IPS-NIHi7 (cell line): ENCODE results near the gene VMP1.
"Not testable (repeated sequence)": the region's sequence is repeated elsewhere in the genome, so short reads cannot be mapped to it uniquely, and the experiment has no call there.

Source experiments
- DNase-seq: peaks from one replicate; pipeline ENCODE4 v3.0.0; 2012; ENCODE audit warnings: mixed read lengths; ENCODE audit errors: extremely low spot score

The VMP1 gene

DNA sequence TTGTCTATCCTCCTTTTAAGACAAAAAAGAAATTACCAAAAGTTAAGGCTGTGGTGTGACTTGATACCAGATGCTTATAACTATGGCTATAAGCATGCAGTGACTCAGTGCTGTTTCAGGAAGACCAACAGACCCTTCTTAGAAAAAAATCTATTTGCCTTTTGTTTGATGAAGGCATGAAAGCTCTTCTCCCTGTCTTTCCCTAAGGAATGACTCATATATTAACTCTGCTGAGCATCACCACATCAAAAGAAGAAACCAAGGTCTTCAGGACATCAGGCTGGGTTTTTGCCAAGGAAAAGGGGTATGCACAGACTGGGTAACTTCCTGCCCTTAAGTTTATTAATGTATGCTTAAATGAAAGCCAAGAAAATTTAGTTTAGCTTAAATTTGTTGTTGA, 47.1 kb downstream of the VMP1 start:
- DNase-seq, result peak; percentile 20

DNA sequence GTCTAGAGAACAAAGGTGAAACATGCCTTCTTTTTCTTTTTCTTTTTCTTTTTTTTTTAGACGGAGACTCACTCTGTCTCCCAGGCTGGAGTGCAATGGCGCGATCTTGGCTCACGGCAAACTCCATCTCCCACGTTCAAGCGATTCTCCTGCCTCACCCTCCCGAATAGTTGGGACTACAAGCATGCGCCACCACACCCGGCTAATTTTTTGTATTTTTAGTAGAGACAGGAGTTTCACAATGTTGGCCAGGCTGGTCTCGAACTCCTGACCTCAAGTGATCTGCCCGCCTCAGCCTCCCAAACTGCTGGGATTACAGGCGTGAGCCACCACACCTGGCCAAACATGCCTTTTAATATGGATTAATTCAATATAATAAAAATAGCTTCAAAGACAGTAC, 47.6 kb downstream of the VMP1 start:
- not testable (repeated sequence) for DNase-seq

DNA sequence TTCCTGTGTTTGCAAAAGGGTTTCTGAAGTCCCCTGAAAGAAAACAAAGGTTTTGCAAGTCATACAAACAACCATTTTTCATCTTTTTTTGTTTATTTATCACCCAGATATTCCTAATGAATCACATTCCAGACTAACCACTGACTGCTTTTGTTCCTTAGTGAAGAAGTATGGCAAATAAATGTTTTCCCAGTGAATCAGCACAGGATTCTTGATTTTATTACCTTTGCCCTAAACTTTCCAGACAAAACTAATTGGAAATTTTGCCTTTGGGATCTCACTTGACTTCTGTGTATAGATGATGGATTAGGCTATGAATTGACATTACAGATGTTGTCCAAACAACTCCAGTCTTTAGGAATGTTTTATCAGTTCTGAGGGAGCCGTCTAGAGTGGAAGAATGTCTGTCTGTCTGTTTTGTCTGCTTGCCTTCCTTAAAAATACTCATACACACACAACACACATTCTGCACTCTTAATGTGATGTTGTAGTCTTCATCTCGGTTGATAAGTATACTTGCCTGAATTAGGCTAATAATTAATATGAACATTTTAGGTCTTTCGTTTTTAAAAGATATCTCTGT, 48.9 kb downstream of the VMP1 start:
- DNase-seq, result no peak

DNA sequence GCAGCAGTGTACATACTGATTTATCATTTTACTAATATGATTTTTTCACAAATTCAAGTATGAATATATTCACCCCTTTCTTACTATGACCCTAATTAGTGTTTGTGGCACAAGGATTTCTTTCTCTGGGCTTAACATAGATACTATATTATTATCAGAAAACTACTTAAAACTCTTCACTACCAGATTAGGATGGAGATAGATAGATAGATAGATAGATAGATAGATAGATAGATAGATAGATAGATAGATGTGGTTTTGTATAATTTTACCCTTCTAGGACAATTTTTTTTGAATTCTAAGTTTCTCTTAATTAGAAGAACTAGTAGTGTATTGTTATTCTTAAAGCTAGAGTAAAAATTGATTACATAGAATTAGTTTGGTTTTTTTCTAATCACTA, 49.6 kb downstream of the VMP1 start:
- no peak for DNase-seq

DNA sequence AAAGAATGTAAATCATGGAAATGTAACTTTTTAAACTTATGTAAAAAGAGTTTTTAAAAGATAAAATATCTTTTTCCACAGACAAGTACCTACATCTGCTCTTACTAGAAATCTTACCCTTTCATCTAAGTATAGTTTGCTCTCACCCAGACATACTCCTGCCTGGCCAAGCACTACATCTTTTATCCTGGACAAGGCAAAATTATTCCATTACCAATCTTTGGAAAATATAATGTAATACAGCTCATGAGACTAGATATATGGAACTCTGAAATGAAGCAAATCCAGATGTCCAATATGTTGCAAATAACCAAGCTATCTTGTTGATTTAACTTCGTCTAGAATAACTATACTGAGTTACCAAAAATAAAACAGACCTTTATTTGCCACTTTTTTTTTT, 50.0 kb downstream of the VMP1 start:
- DNase-seq, result no peak

DNA sequence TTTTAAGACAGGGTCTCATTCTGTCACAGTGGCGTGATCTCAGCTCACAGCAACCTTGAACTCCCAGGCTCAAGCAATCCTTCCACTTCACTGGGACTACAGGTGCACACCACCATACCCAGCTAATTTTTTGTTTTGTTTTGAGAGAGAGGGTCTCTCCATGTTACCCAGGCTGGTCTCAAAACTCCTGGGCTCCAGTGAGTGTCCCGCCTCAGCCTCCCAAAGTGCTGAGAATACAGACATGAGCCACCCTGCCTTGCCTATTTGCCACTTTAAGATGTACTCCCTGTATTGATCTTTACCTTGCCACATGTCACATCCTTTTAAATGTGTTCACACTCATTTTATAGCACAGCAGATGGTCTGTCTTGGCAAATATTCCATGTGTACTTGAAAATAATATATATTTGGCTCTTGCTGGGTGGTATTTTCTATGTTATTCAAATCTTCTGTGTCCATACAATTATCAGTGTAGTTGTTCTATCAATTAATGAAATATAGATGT, 50.5 kb downstream of the VMP1 start:
- no peak for DNase-seq

DNA sequence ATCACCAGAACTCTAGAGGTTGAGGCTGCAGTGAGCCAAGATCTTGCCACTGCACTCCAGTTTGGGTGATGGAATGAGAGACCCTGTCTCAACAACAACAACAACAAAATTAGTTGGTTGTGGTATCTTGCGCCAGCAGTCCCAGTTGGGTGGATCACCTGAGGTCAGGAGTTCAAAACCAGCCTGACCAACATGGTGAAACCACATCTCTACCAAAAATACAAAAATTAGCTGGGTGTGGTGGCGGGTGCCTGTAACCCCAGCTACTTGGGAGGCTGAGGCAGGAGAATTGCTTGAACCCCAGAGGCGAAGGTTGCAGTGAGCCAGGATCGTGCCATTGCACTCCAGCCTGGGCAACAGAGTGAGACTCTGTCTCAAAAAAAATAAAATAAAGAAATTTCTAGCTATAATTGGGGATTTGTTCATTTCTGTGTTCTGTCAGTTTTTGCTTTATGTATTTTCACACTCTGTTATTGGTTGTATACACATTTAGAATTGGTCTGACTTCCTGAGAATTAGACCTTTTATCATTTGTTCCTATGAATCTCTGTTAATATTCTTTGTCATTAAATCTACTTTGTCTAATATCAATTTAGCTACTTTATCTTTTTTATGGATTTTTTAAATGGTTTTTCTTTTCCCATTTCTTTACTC, 51.7 kb downstream of the VMP1 start:
- DNase-seq, result not testable (repeated sequence)

DNA sequence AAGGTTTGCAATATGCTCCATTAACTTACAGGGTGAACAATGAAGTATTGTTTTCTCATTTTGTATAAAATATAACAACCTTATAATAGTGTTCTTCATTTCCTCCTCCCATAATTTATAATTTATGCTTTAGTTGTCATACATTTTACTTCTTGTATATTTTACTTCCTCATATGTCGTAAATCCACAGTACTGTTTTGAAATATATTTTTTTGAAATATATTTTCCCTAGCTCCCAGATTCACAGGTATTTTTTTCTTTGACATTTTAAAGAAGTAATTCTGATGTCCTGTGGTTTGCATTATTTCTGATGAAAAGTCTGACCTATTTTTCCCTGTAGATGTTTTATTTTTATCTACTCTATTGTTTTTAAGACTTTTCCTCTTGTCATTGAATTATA, 52.7 kb downstream of the VMP1 start:
- DNase-seq, result no peak

DNA sequence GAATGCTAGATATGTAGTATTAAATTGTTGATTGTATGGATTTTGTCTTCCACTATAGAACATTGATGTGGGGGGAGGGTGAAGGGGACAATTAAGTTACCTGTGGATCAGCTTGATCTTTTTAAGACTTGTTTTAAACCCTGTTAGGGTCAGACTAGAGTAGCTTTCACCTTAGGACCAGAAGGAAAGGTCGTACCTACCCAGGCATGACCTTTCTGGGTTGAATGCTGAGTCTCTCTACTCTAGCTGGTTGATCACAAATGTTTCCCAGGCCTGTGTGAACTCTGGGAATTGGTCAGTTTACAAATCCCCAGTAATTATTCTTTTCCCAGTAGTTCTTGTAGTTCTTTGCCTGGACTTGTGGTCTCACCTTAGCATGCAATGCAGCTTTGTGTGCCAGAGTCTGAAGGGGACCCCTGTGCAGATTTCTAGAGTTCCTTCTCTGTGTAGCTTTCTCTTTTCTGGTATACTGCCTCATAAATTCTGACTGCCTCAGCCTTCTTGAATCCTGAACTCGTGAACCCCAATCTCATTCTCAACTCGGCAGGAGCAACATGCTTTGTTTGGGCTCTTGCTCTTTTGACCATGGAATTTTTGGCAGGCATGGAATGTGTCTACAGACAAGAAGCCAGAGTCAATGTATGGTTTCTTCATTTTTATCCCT, 54.1 kb downstream of the VMP1 start:
- no peak for DNase-seq

DNA sequence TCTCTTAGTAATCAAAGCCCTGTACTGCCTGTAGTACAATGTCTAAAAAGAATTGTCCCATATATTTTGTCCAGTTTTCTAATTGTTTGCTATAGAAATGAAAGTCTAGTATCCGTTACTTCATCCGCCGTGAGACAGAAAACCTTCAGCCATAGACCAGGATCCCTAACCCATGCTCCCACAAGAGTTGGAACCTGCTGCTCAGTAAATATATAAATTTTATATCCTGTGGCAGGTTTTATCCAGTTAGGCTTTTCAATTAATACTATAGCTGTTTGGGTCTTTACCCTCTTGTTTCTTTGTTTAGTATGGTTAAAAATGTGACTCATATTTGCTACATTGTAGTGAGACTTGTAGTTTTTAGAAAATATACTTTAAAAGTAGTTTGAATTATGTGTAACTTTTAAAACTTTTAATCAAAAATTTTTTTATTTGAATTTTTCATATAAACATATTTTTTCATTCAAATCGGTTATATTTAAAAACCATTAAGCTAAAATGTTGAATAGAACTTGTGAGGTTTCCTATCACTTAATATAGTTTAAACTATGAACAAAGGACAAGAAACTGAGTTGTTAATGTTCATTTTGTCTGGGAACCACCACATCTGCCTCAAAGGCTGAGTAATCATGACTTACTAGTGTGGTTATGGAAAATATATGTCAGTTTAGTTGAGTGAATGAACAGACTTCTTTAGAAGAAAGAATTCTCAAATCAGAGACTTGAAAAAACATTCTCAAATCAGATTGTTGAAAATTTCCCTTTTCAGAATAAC, 54.8 kb downstream of the VMP1 start:
- no peak for DNase-seq

DNA sequence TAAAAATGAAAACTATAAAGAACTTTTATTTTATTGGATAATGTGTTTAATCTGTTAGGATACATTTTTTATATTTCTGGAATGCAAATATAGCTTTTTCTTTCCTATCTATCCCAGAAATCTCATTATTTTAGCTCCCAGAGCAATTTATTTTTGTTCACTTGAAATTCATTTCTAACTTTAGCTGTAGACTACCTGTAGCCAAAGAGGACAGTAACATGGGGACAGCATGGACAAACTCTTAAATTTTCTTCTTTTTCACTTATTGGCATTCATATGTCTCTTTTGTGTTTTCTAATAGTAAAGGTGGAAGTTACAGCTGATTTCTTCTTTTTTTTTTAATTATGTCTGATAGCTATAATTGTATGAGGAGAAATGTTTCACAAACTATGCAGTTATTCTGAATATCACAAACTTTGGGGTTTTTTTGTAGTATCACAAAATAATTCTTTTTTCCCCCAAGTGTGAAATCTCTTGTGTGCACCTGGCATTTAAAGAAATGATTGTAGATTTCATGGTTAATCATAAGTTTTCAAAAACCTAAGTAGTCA, 55.4 kb downstream of the VMP1 start:
- no peak for DNase-seq

DNA sequence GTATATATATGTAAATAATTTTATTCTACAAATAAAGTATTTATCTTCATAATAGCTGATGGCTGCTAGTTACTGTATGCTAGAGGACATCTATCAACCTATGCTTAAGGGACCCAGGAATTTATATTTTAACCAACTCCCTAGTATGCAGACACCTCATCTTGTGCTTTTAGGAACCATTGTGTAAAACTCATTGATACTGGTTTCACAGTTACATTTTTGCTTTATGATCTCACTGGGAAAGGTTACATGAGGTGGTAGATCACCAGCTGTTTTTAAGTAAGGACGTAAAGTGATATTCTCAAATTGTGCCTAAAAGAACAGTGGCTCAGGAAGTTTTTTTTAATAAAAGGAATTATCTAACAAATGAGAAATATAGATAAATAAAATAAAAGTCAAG, 56.4 kb downstream of the VMP1 start:
- no peak for DNase-seq

DNA sequence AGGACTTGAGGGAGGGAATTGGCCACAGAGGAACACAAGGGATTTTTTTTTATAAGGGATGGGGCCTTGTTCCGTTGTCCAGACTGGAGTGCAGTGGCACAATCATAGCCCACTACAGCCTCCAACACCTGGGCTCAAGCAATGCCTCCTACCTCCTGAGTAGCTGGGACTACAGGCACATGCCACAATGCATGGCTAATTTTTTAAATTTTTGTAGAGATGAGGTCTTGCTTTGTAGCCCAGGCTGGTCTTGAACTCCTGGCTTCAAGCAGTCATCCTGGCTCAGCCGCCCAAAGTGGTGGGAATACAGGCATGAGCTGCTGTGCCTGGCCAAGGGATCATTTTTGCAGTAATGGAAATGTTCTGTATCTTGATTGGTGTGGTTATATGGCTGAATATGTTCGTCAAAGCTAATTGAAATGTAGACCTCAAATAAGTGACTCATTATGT, 56.9 kb downstream of the VMP1 start:
- DNase-seq, result no peak

DNA sequence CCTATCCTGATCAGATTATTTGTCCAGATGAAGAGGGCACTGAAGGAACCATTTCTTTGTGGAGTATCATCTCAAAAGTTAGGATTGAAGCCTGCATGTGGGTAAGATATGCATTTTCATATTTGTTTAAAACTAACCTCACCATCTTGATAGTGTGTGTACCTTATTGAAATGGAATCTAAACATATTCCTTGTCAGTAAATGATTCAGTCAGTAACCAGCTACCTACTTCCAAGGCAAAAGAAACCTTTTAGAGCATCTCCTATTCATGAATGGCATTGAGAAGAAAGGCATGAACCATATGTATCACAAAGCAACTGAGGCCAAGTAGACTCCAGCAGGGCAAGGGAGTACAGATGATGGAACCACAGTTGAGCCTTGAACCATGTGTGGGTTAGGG, 57.6 kb downstream of the VMP1 start:
- no peak for DNase-seq

DNA sequence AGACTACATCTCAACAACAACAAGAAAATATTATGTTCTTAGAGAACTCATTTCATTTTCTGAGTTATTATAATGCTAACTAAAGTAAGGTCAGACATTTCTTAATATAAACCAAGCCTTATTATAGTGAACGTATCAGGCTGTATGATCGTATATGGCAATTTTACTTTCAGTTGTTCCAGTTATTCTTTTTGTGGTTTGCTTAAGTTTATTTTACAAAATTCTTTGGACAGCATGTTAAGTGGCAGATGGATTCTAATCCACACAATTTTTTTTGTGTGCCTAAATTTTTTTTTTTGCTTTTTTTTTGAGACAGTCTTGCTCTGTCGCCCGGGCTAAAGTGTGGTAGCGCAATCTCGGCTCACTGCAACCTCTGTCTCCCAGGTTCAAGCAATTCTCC, 59.0 kb downstream of the VMP1 start:
- DNase-seq, result no peak

DNA sequence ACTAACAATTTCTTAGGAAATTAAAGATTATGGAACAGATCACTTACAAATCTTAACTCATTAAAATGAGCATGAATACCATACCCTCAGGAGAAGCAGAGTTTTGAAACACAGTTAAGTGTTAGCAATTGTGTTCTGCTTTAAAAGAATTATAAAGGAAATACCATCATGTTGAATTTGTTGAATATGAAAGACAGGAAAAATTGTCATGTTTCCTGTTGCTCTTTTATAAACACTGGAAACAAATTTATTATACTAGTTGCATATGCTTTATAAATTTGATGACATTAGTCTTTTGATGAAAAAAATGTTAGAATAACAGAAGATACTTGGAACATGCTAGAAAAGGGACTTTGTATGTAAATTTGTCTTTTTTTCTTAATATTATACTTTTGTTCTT, 59.7 kb downstream of the VMP1 start:
- DNase-seq, result no peak

DNA sequence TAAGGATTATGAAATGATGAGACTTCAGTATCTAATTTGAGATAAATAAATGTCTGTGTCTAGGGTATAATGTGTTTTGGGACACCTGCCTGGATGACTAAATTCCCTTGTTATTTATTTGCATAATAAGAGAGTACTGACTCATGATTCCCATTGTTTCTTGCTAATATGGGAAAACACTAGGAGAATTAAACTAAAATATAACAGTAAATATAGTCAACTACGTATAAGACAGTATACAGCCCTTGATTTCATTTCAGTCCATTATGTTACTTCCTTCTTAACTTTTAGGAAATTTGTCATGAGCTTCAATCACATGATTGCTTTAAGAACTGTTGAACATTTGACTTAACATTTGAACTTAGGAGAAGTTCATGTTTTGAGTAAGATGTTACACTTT, 62.4 kb downstream of the VMP1 start:
- DNase-seq, result no peak

DNA sequence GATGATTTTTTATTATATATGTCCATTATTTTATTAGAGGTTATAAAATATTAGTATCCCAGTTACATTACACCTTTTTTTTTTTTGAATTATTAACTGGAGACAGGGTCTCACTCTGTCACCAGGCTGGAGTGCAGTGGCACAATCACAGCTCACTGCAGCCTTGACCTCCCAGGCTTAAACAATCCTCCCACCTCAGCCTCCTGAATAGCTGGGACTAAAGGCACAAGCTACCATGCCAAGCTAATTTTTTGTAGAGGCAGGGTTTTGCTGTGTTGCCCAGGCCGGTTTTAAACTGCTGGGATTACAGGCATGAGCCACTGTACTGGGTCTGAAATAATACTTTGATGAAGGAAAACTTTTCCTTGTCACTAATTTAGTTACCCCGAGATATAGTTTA, 63.6 kb downstream of the VMP1 start:
- DNase-seq, result no peak

DNA sequence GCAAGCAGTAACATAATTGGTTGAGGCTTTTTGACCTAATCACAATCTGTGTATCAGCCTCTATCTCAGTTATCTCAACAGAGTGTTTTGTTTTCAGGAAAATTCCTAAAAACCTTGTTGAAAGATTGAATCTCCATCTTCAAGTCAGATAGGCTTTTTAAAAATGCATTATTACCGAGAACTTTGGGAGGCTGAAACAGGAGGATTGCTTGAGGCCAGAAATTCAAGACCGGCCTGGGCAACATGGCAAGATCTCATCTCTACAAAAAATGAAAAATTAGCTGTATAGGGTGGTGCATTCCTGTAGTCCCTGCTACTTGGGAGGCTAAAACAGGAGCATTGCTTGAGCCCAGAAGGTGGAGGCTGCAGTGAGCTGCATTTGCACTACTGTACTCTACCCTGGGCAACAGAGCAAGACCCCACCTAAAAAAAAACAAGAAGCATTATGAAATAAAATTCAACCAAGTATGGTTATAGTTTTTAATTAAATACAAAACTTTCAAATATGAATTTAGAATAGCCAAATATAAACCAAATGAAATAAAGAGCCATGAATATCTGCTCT, 68.4 kb downstream of the VMP1 start:
- no peak for DNase-seq

DNA sequence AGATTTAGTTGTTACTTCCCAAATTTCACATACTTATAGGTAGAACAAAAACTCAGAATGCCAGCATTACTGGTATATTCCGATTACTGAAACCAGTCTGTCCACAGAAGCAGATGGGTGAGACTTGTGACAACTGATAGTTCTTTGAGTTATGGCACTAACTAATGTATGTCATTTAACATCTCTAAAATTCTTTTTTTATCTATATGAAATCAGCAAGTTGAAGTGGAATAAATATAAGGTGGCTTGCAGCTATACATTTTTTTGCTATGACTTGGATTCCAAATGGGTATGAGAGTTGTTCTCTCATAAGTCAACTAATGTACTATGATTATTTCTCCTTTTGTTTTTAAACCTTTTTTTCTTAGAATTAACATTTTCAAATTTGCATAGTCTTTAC, 69.1 kb downstream of the VMP1 start:
- no peak for DNase-seq

DNA sequence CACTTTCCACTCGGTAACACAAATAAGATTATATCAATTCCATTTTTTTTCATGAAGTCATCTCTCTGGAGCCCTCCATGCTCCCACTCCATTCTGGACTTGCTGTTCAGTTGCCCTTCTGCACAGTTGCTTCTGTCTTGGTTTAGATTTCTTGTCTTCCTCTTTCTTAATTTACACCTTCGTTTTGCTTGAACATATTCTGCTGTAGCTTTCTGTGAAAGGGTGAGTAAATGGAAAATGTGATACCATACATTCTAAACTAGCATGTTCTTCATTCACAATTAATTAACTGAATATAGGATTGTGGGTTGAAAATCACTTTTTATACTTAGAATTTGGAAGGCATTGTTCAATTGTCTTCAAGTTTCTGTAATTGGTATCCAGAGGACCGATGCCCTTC, 69.6 kb downstream of the VMP1 start:
- DNase-seq, result no peak

DNA sequence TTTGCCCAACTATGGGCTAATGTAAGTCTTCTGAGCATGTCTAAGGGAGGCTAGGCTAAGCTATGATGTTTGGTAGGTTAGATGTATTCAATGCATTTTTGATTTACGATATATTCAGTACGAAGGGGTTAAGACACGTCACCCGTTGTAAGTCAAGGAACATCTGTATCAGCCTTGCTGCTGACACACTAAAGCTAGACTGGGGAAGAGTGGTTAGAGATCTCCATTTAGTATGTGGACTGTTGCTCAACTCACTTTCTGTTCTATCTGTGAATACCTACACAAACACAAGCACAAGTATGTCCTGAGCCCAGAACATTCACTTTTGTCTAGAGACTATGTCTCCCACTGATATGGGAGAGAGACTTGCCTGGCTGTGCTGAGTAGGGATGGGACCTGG, 71.5 kb downstream of the VMP1 start:
- DNase-seq, result no peak
